ENCODE results near the gene GAB2.

- TF ChIP-seq CTCF (IDR thresholded peaks at IDR 0.05) (no peak), POLR2A (IDR thresholded peaks at IDR 0.05) (no peak)
Measured at GRCh38 chr11:78248903-78249302, 168.7 kb downstream of the GAB2 start.
